Esophagus (tissue), 2 donors: ENCODE results near the gene MYO3B. TPM values are rescaled to one million over a fixed set of nuclear protein-coding genes. Genes with fewer than 3 reads are reported as not detected.
"Not testable (repeated sequence)": the region's sequence is repeated elsewhere in the genome, so short reads cannot be mapped to it uniquely, and the experiment has no call there.

Experiments
- H3K27ac ChIP-seq, 2 donors: one replicate each; pipeline ENCODE4 v1.5.1; 2013; ENCODE audit warnings: low read depth in 2 of 2, mild to moderate bottlenecking in 2 of 2, inconsistent platforms in 1 of 2, low read length in 1 of 2, moderate library complexity in 1 of 2
- H3K27me3 ChIP-seq, 2 donors: one replicate each; pipeline ENCODE4 v1.6.1; 2013; ENCODE audit warnings: low read length in 2 of 2, control low read depth in 1 of 2, mild to moderate bottlenecking in 1 of 2; ENCODE audit not compliant: insufficient read depth in 2 of 2, control insufficient read depth in 1 of 2
- H3K36me3 ChIP-seq, 2 donors: one replicate each; pipeline ENCODE4 v1.6.1; 2013; ENCODE audit warnings: low read length in 1 of 2; ENCODE audit not compliant: control insufficient read depth in 2 of 2, insufficient read depth in 2 of 2
- H3K4me1 ChIP-seq, 2 donors: one replicate each; pipeline ENCODE4 v1.6.1; 2013; ENCODE audit warnings: low read length in 1 of 2; ENCODE audit not compliant: control insufficient read depth in 2 of 2, insufficient read depth in 2 of 2
- H3K4me3 ChIP-seq, 2 donors: one replicate each; pipeline ENCODE4 v1.5.1; 2013; ENCODE audit warnings: low read length in 2 of 2, mild to moderate bottlenecking in 2 of 2, low read depth in 1 of 2, moderate library complexity in 1 of 2
- H3K9me3 ChIP-seq, 2 donors: one replicate each; pipeline ENCODE4 v1.6.1; 2013; ENCODE audit warnings: mild to moderate bottlenecking in 2 of 2, low read depth in 1 of 2, low read length in 1 of 2, moderate library complexity in 1 of 2; ENCODE audit not compliant: control insufficient read depth in 2 of 2, insufficient read depth in 1 of 2
- WGBS, 2 donors: extraction: QIAGEN DNeasy Blood & Tissue Kit; methylation state at CpG; one replicate each; pipeline ENCODE4 v1.1.7; 2013; 5-methylcytosine and 5-hydroxymethylcytosine counted together
- polyA plus RNA-seq, 2 donors: library from polyadenylated mRNA; stranded (reverse); fragments of 200-250 nt; gene quantifications; one replicate each; pipeline ENCODE4 v1.2.3, GENCODE V29; 2013
- donor health status: healthy with polysubstance abuse.
- donor health status: Bipolar disorder and iron deficiency.

Gene MYO3B
- polyA plus RNA-seq, 2 donors: 0.08 to 0.11 TPM

GRCh38 chr2:170344663-170345346, 166.9 kb downstream of the MYO3B start:
- Histone ChIP-seq H3K4me1 (no peaks in the 10 kb centered on the region), H3K9me3 (no peaks in the 10 kb centered on the region), H3K36me3 (no peaks in the 10 kb centered on the region), H3K4me3 (no peak overlapping the region), H3K27ac (no peak overlapping the region), H3K27me3 (no peaks in the 10 kb centered on the region)
- 84 to 88% methylated on average over 3 of the region's 3 CpGs for WGBS, 2 donors

GRCh38 chr2:170345607-170346006, 167.7 kb downstream of the MYO3B start:
- 83 to 84% methylated on average over 2 of the region's 2 CpGs for WGBS, 2 donors
- no peaks in the 10 kb centered on the region for H3K4me1 ChIP-seq

GRCh38 chr2:170349269-170349668, 171.3 kb downstream of the MYO3B start:
- H3K36me3 ChIP-seq, H3K9me3 ChIP-seq, H3K27ac ChIP-seq, H3K4me3 ChIP-seq, H3K27me3 ChIP-seq, H3K4me1 ChIP-seq: not testable (repeated sequence)
- WGBS, 2 donors: 66 to 68% methylated on average over 5 of the region's 5 CpGs

More at GRCh38 chr2:170345607-170346006, 167.7 kb downstream of the MYO3B start:
- Histone ChIP-seq H3K27ac (no peak overlapping the region), H3K36me3 (no peaks in the 10 kb centered on the region), H3K9me3 (no peaks in the 10 kb centered on the region), H3K4me3 (no peak overlapping the region), H3K27me3 (no peaks in the 10 kb centered on the region)

- WGBS, 2 donors: 71 to 75% methylated on average over 4 of the region's 4 CpGs
- Histone ChIP-seq H3K27me3 (no peaks in the 10 kb centered on the region), H3K36me3 (no peaks in the 10 kb centered on the region), H3K27ac (no peak overlapping the region), H3K9me3 (no peaks in the 10 kb centered on the region), H3K4me3 (no peak overlapping the region), H3K4me1 (no peaks in the 10 kb centered on the region)
Observed at GRCh38 chr2:170350929-170351826, 173.2 kb downstream of the MYO3B start.

- Histone ChIP-seq H3K36me3 (no peaks in the 10 kb centered on the region), H3K9me3 (no peaks in the 10 kb centered on the region), H3K4me1 (no peaks in the 10 kb centered on the region), H3K27ac (no peak overlapping the region), H3K4me3 (no peak overlapping the region), H3K27me3 (no peaks in the 10 kb centered on the region)
- WGBS, 2 donors: 66 to 87% methylated on average over 2 of the region's 2 CpGs
Observed at GRCh38 chr2:170353723-170354122, 175.8 kb downstream of the MYO3B start.

- Histone ChIP-seq H3K27ac (no peak overlapping the region), H3K9me3 (no peaks in the 10 kb centered on the region), H3K36me3 (no peaks in the 10 kb centered on the region), H3K27me3 (no peaks in the 10 kb centered on the region), H3K4me3 (no peak overlapping the region), H3K4me1 (no peaks in the 10 kb centered on the region)
- WGBS, 2 donors: 66 to 77% methylated on average over 2 of the region's 2 CpGs
Observed at GRCh38 chr2:170354388-170354787, 176.4 kb downstream of the MYO3B start.

- H3K27ac ChIP-seq: no peak overlapping the region
- no peaks in the 10 kb centered on the region for H3K36me3 ChIP-seq
- no peaks in the 10 kb centered on the region for H3K9me3 ChIP-seq
- H3K4me3 ChIP-seq: no peak overlapping the region
- no peaks in the 10 kb centered on the region for H3K4me1 ChIP-seq
- H3K27me3 ChIP-seq: no peaks in the 10 kb centered on the region
- WGBS, 2 donors: 80 to 82% methylated on average over 2 of the region's 2 CpGs
Observed at GRCh38 chr2:170354855-170355780, 177.2 kb downstream of the MYO3B start.

- no peaks in the 10 kb centered on the region for H3K27me3 ChIP-seq
- no peak overlapping the region for H3K4me3 ChIP-seq
- no peaks in the 10 kb centered on the region for H3K36me3 ChIP-seq
- H3K27ac ChIP-seq: no peak overlapping the region
- WGBS, 2 donors: 91 to 93% methylated on average over 3 of the region's 3 CpGs
- no peaks in the 10 kb centered on the region for H3K4me1 ChIP-seq
- H3K9me3 ChIP-seq: no peaks in the 10 kb centered on the region
Observed at GRCh38 chr2:170359466-170359865, 181.5 kb downstream of the MYO3B start.

GRCh38 chr2:170360546-170361089, 182.7 kb downstream of the MYO3B start:
- Histone ChIP-seq H3K36me3 (no peaks in the 10 kb centered on the region), H3K27ac (no peak overlapping the region), H3K9me3 (no peaks in the 10 kb centered on the region), H3K4me1 (no peaks in the 10 kb centered on the region), H3K27me3 (no peaks in the 10 kb centered on the region), H3K4me3 (no peak overlapping the region)
- WGBS, 2 donors: 57 to 65% methylated on average over 3 of the region's 3 CpGs
